Activated T-cell treated with anti-CD3 and anti-CD28 coated beads, Interleukin-2, amount 50 U/mL, for 4 hours (primary cell): ENCODE data around the gene TLCD2. TPM values are rescaled to one million over a fixed set of nuclear protein-coding genes. Genes with fewer than 3 reads are reported as not detected.
"Not testable (repeated sequence)": the region's sequence is repeated elsewhere in the genome, so short reads cannot be mapped to it uniquely, and the experiment has no call there.

Experiments
- ATAC-seq, 2 donors: fragments of 200-7000 bp; cut with Tn5 transposase; one replicate each; pipeline ENCODE4 v1.10.0; 2021
- DNase-seq: peaks from one replicate; pipeline ENCODE4 v3.0.0-alpha.2; 2020
- H3K27me3 Mint-ChIP-seq: one replicate; pipeline ENCODE4 v1.8.0; 2021; ENCODE audit warnings: low read depth, mixed read lengths
- H3K36me3 Mint-ChIP-seq: one replicate; pipeline ENCODE4 v1.8.0; 2022; ENCODE audit warnings: mixed read lengths; ENCODE audit not compliant: insufficient read depth
- H3K4me1 Mint-ChIP-seq: one replicate; pipeline ENCODE4 v1.8.0; 2021; ENCODE audit warnings: low read depth, mixed read lengths
- H3K4me3 Mint-ChIP-seq: one replicate; pipeline ENCODE4 v1.8.0; 2021; ENCODE audit warnings: mild to moderate bottlenecking, moderate library complexity, mixed read lengths
- H3K9me3 Mint-ChIP-seq: one replicate; pipeline ENCODE4 v1.8.0; 2021; ENCODE audit warnings: mixed read lengths
- total RNA-seq, 3 donors: library from RNA; stranded (reverse); gene quantifications; one replicate each; pipeline ENCODE4 v1.2.1, GENCODE V29; 2021

The TLCD2 gene
- total RNA-seq, 3 donors from 2014 or later = 0.08 to 0.19 (median 0.13) TPM

DNA sequence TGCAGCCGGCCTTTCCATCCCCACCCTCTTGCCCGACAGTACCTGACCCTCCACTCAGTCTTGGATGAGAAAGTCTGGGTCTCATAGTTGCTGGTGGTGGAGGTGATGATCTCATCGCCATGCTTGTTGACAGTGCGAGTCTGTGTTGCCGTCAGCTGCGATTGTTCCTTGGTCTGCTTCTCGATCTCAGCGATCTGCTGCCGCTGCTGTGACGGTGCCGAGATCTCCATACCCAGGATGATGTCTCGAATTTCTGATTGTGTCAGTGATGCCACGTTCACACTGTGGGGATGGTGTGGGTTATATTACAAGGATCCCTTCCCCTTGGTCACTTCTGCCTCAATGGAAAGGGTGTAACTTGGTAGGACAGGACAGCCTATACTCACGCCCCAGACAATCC, 56.4 kb downstream of the TLCD2 start:
- DNase-seq (no peak), ATAC-seq (no peak)
- Mint-ChIP-seq H3K4me1 (peaks cover 3% of the 10 kb centered on the region), H3K36me3 (peaks cover 48% of the 10 kb centered on the region), H3K4me3 (no peak overlapping the region), H3K27me3 (no peaks in the 10 kb centered on the region), H3K9me3 (no peaks in the 10 kb centered on the region)

DNA sequence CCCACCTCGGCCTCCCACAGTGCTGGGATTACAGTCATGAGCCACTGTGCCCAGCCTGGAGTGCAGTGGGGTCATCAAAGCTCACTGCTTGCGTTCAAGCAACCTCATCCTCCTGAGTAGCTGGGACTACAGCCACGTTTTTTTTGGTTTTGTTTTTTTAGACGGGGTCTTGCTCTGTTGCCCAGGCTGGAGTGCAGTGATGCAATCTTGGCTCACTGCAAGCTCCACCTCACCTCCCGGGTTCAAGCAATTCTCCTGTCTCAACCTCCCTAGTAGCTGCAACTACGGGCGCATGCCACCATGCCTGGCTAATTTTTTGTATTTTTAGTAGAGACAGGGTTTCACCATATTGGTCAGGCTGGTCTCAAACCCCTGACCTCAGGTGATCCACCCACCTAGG, 57.4 kb downstream of the TLCD2 start:
- DNase-seq, H3K9me3 Mint-ChIP-seq, H3K27me3 Mint-ChIP-seq, H3K4me1 Mint-ChIP-seq, H3K4me3 Mint-ChIP-seq, ATAC-seq: not testable (repeated sequence)
- H3K36me3 Mint-ChIP-seq = peaks cover 41% of the 10 kb centered on the region

Other genes starting within 250 kb of the TLCD2 start
- gene MYO1C, start 217.7 kb downstream of the TLCD2 start, total RNA-seq = 10 to 100 TPM; 16.7 to 34.5 (median 18.3) TPM
- 10 to 100 TPM; 21.6 to 30.0 (median 22.8) TPM for gene INPP5K, start 193.8 kb downstream of the TLCD2 start, total RNA-seq
- 100 to 1,000 TPM in 1 of 3 donors, 10 to 100 TPM in 2; 95.4 to 103 (median 97.4) TPM for gene PITPNA, start 147.6 kb downstream of the TLCD2 start, total RNA-seq
- 1 to 10 TPM; 4.1 to 9.4 (median 5.0) TPM for gene SLC43A2, start 81.5 kb downstream of the TLCD2 start, total RNA-seq
- gene SCARF1, start 64.6 kb downstream of the TLCD2 start, total RNA-seq = 1 to 10 TPM; 1.3 to 2.0 (median 1.6) TPM
- 1 to 10 TPM; 2.0 to 2.7 (median 2.3) TPM for gene RILP, start 60.5 kb downstream of the TLCD2 start, total RNA-seq
- gene PRPF8, start 25.5 kb downstream of the TLCD2 start, total RNA-seq = 100 to 1,000 TPM; 506 to 585 (median 522) TPM
- gene WDR81, start 14.3 kb upstream of the TLCD2 start, total RNA-seq = 10 to 100 TPM; 21.1 to 24.0 (median 21.5) TPM
- under 1 TPM; 0.45 to 0.60 (median 0.56) TPM for gene SERPINF2, start 32.5 kb upstream of the TLCD2 start, total RNA-seq
- 1 to 10 TPM; 1.1 to 1.3 (median 1.3) TPM for gene SERPINF1, start 51.7 kb upstream of the TLCD2 start, total RNA-seq
- 10 to 100 TPM; 14.2 to 15.2 (median 14.8) TPM for gene SMYD4, start 119.5 kb upstream of the TLCD2 start, total RNA-seq
- 100 to 1,000 TPM; 138 to 151 (median 141) TPM for gene RPA1, start 119.6 kb upstream of the TLCD2 start, total RNA-seq